ENCODE measurements around the gene NGEF. TPM values are rescaled to one million over a fixed set of nuclear protein-coding genes. Genes with fewer than 3 reads are reported as not detected.

The NGEF gene
- polyA plus RNA-seq, 1 of the 3 experiments (the other 2 are of a cell fraction) = 1.4 TPM

DNA sequence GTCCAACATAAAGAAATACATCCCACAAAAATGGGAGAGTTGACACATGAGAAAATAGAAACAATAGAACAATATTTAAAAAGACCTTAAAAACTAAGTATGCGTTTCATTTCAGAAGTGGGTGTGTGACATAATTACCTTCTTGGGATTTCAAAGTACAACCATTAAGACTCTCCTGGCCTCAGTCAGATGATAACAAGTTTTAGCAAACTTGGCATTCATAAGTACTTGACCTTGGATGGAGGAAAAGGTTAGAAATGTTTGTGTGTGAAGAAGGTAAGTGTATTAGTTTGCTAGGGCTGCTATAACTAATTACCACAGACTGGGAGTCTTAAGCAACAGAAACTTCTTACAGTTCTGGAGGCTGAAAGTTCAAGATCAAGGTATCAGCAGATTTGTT is 4.9 kb upstream of the NGEF start:
- POLR2A ChIA-PET = no interaction called here
- Histone ChIP-seq H3K4me2 (no peak overlapping the region), H3K27ac (ENCODE audit: low read depth in 2 of 2, low read length in 1 of 2) (no peak overlapping the region)

More for the DNA sequence above, 4.9 kb upstream of the NGEF start:
- Histone ChIP-seq H3K79me2 (ENCODE audit: insufficient read depth) (no peaks in the 10 kb centered on the region), H4K20me1 (ENCODE audit: insufficient read depth) (no peaks in the 10 kb centered on the region), H3K4me1 (ENCODE audit: control insufficient read depth in 1 of 2, insufficient read depth in 2 of 2, low read depth in 1 of 2, low read length in 1 of 2) (no peaks in the 10 kb centered on the region), H3K9me3 (no peaks in the 10 kb centered on the region), H3K9ac (no peak overlapping the region), H2AFZ (ENCODE audit: low read depth) (no peak overlapping the region), H3K4me3 (ENCODE audit: low read depth in 2 of 2, low read length in 1 of 2) (no peak overlapping the region), H3K9me2 (no peaks in the 10 kb centered on the region), H3K36me3 (replicated peaks in 1 of 2; ENCODE audit: control insufficient read depth in 1 of 2, insufficient read depth in 2 of 2, low read length in 1 of 2) (no peaks in the 10 kb centered on the region), H3K27me3 (ENCODE audit: insufficient read depth) (no peaks in the 10 kb centered on the region), H3F3A (replicated peaks; ENCODE audit: insufficient read depth) (no peaks in the 10 kb centered on the region)
- WGBS (ENCODE audit: low lambda C conversion rate) = 81% methylated on average over 1 of the region's 1 CpG
- DNase-seq = no peak
- CTCF ChIA-PET = interaction anchor here (1.1 kb wide), 1 partner anchor 11 kb away, joined by 7 read pairs; no protein-coding TSS in a partner anchor
- TF ChIP-seq NFIC (IDR thresholded peaks at IDR 0.05; ENCODE audit: borderline replicate concordance) (no peak), TEAD4 (IDR thresholded peaks at IDR 0.05; ENCODE audit: borderline replicate concordance, insufficient read depth) (no peak), CHD2 (IDR thresholded peaks at IDR 0.05; ENCODE audit: low read length, partially characterized antibody) (no peak), TAF1 (IDR thresholded peaks at IDR 0.05; ENCODE audit: borderline replicate concordance, low read depth, low read length) (no peak), RXRA (IDR thresholded peaks at IDR 0.05; ENCODE audit: borderline replicate concordance, low read depth) (no peak), POLR2AphosphoS5 (IDR thresholded peaks at IDR 0.05; ENCODE audit: low read depth, low read length) (no peak), JUND (IDR thresholded peaks at IDR 0.05) (no peak), RFX5 (IDR thresholded peaks at IDR 0.05; ENCODE audit: low read length) (no peak), YY1 (IDR thresholded peaks at IDR 0.05; ENCODE audit: low read depth) (no peak), NRF1 (IDR thresholded peaks at IDR 0.05; ENCODE audit: low read depth, low read length) (no peak), ELF1 (IDR thresholded peaks at IDR 0.05) (no peak), GATA2 (CRISPR knock-in tag; IDR thresholded peaks at IDR 0.05) (no peak)
- TF ChIP-seq, protein P1, sequence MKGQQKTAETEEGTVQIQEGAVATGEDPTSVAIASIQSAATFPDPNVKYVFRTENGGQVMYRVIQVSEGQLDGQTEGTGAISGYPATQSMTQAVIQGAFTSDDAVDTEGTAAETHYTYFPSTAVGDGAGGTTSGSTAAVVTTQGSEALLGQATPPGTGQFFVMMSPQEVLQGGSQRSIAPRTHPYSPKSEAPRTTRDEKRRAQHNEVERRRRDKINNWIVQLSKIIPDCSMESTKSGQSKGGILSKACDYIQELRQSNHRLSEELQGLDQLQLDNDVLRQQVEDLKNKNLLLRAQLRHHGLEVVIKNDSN (IDR thresholded peaks at IDR 0.05; ENCODE audit: borderline replicate concordance, low read depth) = no peak
- TF ChIP-seq, protein P2, sequence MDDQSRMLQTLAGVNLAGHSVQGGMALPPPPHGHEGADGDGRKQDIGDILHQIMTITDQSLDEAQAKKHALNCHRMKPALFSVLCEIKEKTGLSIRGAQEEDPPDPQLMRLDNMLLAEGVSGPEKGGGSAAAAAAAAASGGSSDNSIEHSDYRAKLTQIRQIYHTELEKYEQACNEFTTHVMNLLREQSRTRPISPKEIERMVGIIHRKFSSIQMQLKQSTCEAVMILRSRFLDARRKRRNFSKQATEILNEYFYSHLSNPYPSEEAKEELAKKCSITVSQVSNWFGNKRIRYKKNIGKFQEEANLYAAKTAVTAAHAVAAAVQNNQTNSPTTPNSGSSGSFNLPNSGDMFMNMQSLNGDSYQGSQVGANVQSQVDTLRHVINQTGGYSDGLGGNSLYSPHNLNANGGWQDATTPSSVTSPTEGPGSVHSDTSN (IDR thresholded peaks at IDR 0.05) = no peak
- TF ChIP-seq, protein P3, sequence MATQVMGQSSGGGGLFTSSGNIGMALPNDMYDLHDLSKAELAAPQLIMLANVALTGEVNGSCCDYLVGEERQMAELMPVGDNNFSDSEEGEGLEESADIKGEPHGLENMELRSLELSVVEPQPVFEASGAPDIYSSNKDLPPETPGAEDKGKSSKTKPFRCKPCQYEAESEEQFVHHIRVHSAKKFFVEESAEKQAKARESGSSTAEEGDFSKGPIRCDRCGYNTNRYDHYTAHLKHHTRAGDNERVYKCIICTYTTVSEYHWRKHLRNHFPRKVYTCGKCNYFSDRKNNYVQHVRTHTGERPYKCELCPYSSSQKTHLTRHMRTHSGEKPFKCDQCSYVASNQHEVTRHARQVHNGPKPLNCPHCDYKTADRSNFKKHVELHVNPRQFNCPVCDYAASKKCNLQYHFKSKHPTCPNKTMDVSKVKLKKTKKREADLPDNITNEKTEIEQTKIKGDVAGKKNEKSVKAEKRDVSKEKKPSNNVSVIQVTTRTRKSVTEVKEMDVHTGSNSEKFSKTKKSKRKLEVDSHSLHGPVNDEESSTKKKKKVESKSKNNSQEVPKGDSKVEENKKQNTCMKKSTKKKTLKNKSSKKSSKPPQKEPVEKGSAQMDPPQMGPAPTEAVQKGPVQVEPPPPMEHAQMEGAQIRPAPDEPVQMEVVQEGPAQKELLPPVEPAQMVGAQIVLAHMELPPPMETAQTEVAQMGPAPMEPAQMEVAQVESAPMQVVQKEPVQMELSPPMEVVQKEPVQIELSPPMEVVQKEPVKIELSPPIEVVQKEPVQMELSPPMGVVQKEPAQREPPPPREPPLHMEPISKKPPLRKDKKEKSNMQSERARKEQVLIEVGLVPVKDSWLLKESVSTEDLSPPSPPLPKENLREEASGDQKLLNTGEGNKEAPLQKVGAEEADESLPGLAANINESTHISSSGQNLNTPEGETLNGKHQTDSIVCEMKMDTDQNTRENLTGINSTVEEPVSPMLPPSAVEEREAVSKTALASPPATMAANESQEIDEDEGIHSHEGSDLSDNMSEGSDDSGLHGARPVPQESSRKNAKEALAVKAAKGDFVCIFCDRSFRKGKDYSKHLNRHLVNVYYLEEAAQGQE (IDR thresholded peaks at IDR 0.05; ENCODE audit: low read depth, low read length) = no peak
- TF ChIP-seq, protein P4, sequence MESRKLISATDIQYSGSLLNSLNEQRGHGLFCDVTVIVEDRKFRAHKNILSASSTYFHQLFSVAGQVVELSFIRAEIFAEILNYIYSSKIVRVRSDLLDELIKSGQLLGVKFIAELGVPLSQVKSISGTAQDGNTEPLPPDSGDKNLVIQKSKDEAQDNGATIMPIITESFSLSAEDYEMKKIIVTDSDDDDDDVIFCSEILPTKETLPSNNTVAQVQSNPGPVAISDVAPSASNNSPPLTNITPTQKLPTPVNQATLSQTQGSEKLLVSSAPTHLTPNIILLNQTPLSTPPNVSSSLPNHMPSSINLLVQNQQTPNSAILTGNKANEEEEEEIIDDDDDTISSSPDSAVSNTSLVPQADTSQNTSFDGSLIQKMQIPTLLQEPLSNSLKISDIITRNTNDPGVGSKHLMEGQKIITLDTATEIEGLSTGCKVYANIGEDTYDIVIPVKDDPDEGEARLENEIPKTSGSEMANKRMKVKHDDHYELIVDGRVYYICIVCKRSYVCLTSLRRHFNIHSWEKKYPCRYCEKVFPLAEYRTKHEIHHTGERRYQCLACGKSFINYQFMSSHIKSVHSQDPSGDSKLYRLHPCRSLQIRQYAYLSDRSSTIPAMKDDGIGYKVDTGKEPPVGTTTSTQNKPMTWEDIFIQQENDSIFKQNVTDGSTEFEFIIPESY (IDR thresholded peaks at IDR 0.05; ENCODE audit: borderline replicate concordance, low read depth) = no peak
